Neuron (in vitro differentiated cells): ENCODE results near the gene N4BP2L1.
"Not testable (repeated sequence)": the region's sequence is repeated elsewhere in the genome, so short reads cannot be mapped to it uniquely, and the experiment has no call there.

ENCODE experiments used
- H2AFZ ChIP-seq: one replicate; pipeline ENCODE4 v1.6.1; 2013; ENCODE audit warnings: low read depth, mild to moderate bottlenecking, inconsistent platforms, low read length, moderate library complexity
- H3K27me3 ChIP-seq: one replicate; pipeline ENCODE4 v1.6.1; 2013; ENCODE audit warnings: low read length; ENCODE audit not compliant: insufficient read depth
- H3K36me3 ChIP-seq: one replicate; pipeline ENCODE4 v1.6.1; 2013; ENCODE audit warnings: low read length; ENCODE audit not compliant: insufficient read depth
- H3K4me1 ChIP-seq: one replicate; pipeline ENCODE4 v1.6.1; 2013; ENCODE audit warnings: low read length; ENCODE audit not compliant: insufficient read depth
- H3K4me3 ChIP-seq: 2 replicates; pipeline ENCODE4 v1.5.1; 2013; ENCODE audit warnings: mild to moderate bottlenecking, low read length, moderate library complexity
- H3K9me3 ChIP-seq: one replicate; pipeline ENCODE4 v1.6.1; 2013; ENCODE audit warnings: low read length

N4BP2L1 gene

GRCh38 chr13:32355935-32356334, 72.0 kb downstream of the N4BP2L1 start:
- H2AFZ ChIP-seq, H3K9me3 ChIP-seq, H3K27me3 ChIP-seq, H3K4me1 ChIP-seq, H3K4me3 ChIP-seq: not testable (repeated sequence)
- peaks cover 35% of the 10 kb centered on the region for H3K36me3 ChIP-seq

- no peaks in the 10 kb centered on the region for H3K9me3 ChIP-seq
- peaks cover 46% of the 10 kb centered on the region for H3K36me3 ChIP-seq
- no peak overlapping the region for H2AFZ ChIP-seq
- no peaks in the 10 kb centered on the region for H3K4me1 ChIP-seq
- no peak overlapping the region for H3K4me3 ChIP-seq
- no peaks in the 10 kb centered on the region for H3K27me3 ChIP-seq
These were observed 73.9 kb downstream of the N4BP2L1 start for GRCh38 chr13:32354040-32354439.

GRCh38 chr13:32350839-32351441, 77.0 kb downstream of the N4BP2L1 start:
- not testable (repeated sequence) for H3K27me3 ChIP-seq, H3K4me1 ChIP-seq, H3K9me3 ChIP-seq, H2AFZ ChIP-seq, H3K4me3 ChIP-seq
- peaks cover 49% of the 10 kb centered on the region for H3K36me3 ChIP-seq
